HCT116 (cell line): Measurements from ENCODE around the gene FBXW4.

Experiments
- CTCF ChIP-seq, 3 experiments: fragments of 200-600 bp in 1 of 3; sonication (generic) in 1 of 3; IDR thresholded peaks in 2 of 3; conservative IDR thresholded peaks in 1 of 3; 2 replicates each; pipeline ENCODE4 v1.5.1; 2012 to 2017; ENCODE audit warnings: low read depth in 2 of 3, low read length in 2 of 3, antibody characterized with exemption in 1 of 3, borderline replicate concordance in 1 of 3, control low read depth in 1 of 3, mild to moderate bottlenecking in 1 of 3, mixed read lengths in 1 of 3, mixed run types in 1 of 3, moderate library complexity in 1 of 3; ENCODE audit not compliant: insufficient read depth in 1 of 3
- EZH2 ChIP-seq: fragments of 200-600 bp; sonication (generic); IDR thresholded peaks from 2 replicates; pipeline ENCODE4 v1.6.1; 2017; ENCODE audit warnings: antibody characterized with exemption, mixed run types
- FOSL1 ChIP-seq: IDR thresholded peaks from 2 replicates; pipeline ENCODE4 v1.6.1; 2012; ENCODE audit warnings: low read depth
- SP1 ChIP-seq: IDR thresholded peaks from 2 replicates; pipeline ENCODE4 v1.6.1; 2012; ENCODE audit warnings: low read depth
- ZBTB33 ChIP-seq: IDR thresholded peaks from 2 replicates; pipeline ENCODE4 v1.6.1; 2011; ENCODE audit warnings: mild to moderate bottlenecking, low read length, moderate library complexity; ENCODE audit not compliant: insufficient replicate concordance; ENCODE audit errors: extremely low read depth

GRCh38 chr10:101612872-101613271 lies 82.1 kb downstream of the FBXW4 start:
- TF ChIP-seq FOSL1 (no peak), ZBTB33 (no peak), EZH2 (no peak), SP1 (no peak), CTCF (IDR thresholded peaks at IDR 0.05 in 2 of 3, conservative IDR thresholded peaks at IDR 0.05 in 1 of 3; ENCODE audit: borderline replicate concordance in 1 of 3, insufficient read depth in 1 of 3, low read depth in 2 of 3, low read length in 2 of 3) (no peak)
